ENCODE data around the gene ECE2. TPM values are rescaled to one million over a fixed set of nuclear protein-coding genes. Genes with fewer than 3 reads are reported as not detected.
A peak's percentile ranks its signal among the peaks of the same experiment; 100 is the strongest.

Gene ECE2
- total RNA-seq, 2 experiments from 2014 or later, result not detected

- ATAC-seq (no peak), DNase-seq (no peak)
- no peaks in the 10 kb centered on the region for H3K4me1 Mint-ChIP-seq
- peaks cover 10% of the 10 kb centered on the region for H3K27me3 Mint-ChIP-seq
- H3K9me3 Mint-ChIP-seq (ENCODE audit: low read depth), result no peaks in the 10 kb centered on the region
- CTCF ChIA-PET, result interaction anchor here (1.3 to 1.6 kb wide), 2 partner anchors 60 to 64 kb away, joined by 3 to 5 read pairs; no protein-coding TSS in a partner anchor
- H3K36me3 Mint-ChIP-seq, result no peaks in the 10 kb centered on the region
- no peak overlapping the region for H3K27ac Mint-ChIP-seq
- H3K4me3 Mint-ChIP-seq, result no peak overlapping the region
These were observed 16.1 kb downstream of the ECE2 start for GRCh38 chr3:184291738-184292445.

GRCh38 chr3:184295771-184296170 lies 19.9 kb downstream of the ECE2 start:
- DNase-seq (no peak), ATAC-seq (no peak)
- CTCF ChIA-PET, result interaction anchor here (1.6 kb wide), 1 partner anchor 46 kb away, joined by 3 read pairs; the partner anchor contains the start of gene EEF1AKMT4
- no peak overlapping the region for H3K27ac Mint-ChIP-seq
- no peak overlapping the region for H3K4me3 Mint-ChIP-seq
- H3K9me3 Mint-ChIP-seq (ENCODE audit: low read depth), result no peaks in the 10 kb centered on the region
- H3K4me1 Mint-ChIP-seq, result peaks cover 17% of the 10 kb centered on the region
- H3K27me3 Mint-ChIP-seq, result no peaks in the 10 kb centered on the region
- H3K36me3 Mint-ChIP-seq, result peaks cover 10% of the 10 kb centered on the region

- Mint-ChIP-seq H3K4me3 (no peak overlapping the region), H3K9me3 (ENCODE audit: low read depth) (no peaks in the 10 kb centered on the region), H3K4me1 (peaks cover 21% of the 10 kb centered on the region), H3K27me3 (no peaks in the 10 kb centered on the region), H3K36me3 (peaks cover 13% of the 10 kb centered on the region), H3K27ac (no peak overlapping the region)
- ATAC-seq (no peak), DNase-seq (no peak)
- CTCF ChIA-PET, result interaction anchor here (1.6 kb wide), 1 partner anchor 47 kb away, joined by 3 read pairs; the partner anchor contains the start of gene EEF1AKMT4
These were observed 20.8 kb downstream of the ECE2 start for GRCh38 chr3:184296616-184297015.

- Mint-ChIP-seq H3K27ac (peak within 1 kb of the TSS; percentile 86), H3K27me3 (no peaks in the 10 kb centered on the region), H3K4me1 (peaks cover 23% of the 10 kb centered on the region), H3K4me3 (peak within 1 kb of the TSS; percentile 91), H3K36me3 (peaks cover 35% of the 10 kb centered on the region), H3K9me3 (ENCODE audit: low read depth) (no peaks in the 10 kb centered on the region)
- CTCF ChIA-PET, result interaction anchor here (1.0 to 1.3 kb wide), 2 partner anchors 55 to 71 kb away, joined by 3 to 4 read pairs; no protein-coding TSS in a partner anchor
- ATAC-seq (peak; percentile 93), DNase-seq (peak; percentile 99)
These were observed 23.1 kb downstream of the ECE2 start, which contains the start of gene PSMD2 for GRCh38 chr3:184298759-184299487. PSMD2 (plus strand) TSS chr3:184299241; CDS start chr3:184299267, 26 bp downstream.

GRCh38 chr3:184299488-184300377 lies 23.9 kb downstream of the ECE2 start:
- no peaks in the 10 kb centered on the region for H3K27me3 Mint-ChIP-seq
- no peak for DNase-seq
- CTCF ChIA-PET, result interaction anchor here (1.0 to 1.3 kb wide), 2 partner anchors 12 to 54 kb away, joined by 3 to 5 read pairs; no protein-coding TSS in a partner anchor
- H3K36me3 Mint-ChIP-seq, result peaks cover 41% of the 10 kb centered on the region
- peaks cover 23% of the 10 kb centered on the region for H3K4me1 Mint-ChIP-seq
- no peaks in the 10 kb centered on the region for H3K9me3 Mint-ChIP-seq (ENCODE audit: low read depth)
- H3K4me3 Mint-ChIP-seq, result peak overlapping the region; percentile 91
- H3K27ac Mint-ChIP-seq, result peak overlapping the region; percentile 86
- ATAC-seq, result no peak

GRCh38 chr3:184300378-184300720 lies 24.5 kb downstream of the ECE2 start:
- CTCF ChIA-PET, result interaction anchor here (1.3 to 1.4 kb wide), 2 partner anchors 11 kb away, joined by 4 to 5 read pairs; no protein-coding TSS in a partner anchor
- peak overlapping the region; percentile 27 for H3K27ac Mint-ChIP-seq
- peaks cover 44% of the 10 kb centered on the region for H3K36me3 Mint-ChIP-seq
- H3K4me1 Mint-ChIP-seq, result peaks cover 23% of the 10 kb centered on the region
- no peaks in the 10 kb centered on the region for H3K9me3 Mint-ChIP-seq (ENCODE audit: low read depth)
- ATAC-seq, result no peak
- H3K27me3 Mint-ChIP-seq, result no peaks in the 10 kb centered on the region
- no peak for DNase-seq
- H3K4me3 Mint-ChIP-seq, result peak overlapping the region; percentile 91

- no peak for DNase-seq
- Mint-ChIP-seq H3K36me3 (peaks cover 72% of the 10 kb centered on the region), H3K27me3 (no peaks in the 10 kb centered on the region), H3K4me1 (peaks cover 8% of the 10 kb centered on the region), H3K27ac (no peak overlapping the region), H3K9me3 (ENCODE audit: low read depth) (no peaks in the 10 kb centered on the region), H3K4me3 (no peak overlapping the region)
- ATAC-seq, result peak; percentile 64
- CTCF ChIA-PET, result interaction anchor here (0.7 to 2.1 kb wide), 7 partner anchors 11 to 482 kb away, joined by 3 to 6 read pairs (median 3); partner anchors contain the start of gene EEF1AKMT4
These were observed 29.8 kb downstream of the ECE2 start for GRCh38 chr3:184305577-184305976.

GRCh38 chr3:184306341-184306972 lies 30.6 kb downstream of the ECE2 start:
- no peaks in the 10 kb centered on the region for H3K9me3 Mint-ChIP-seq (ENCODE audit: low read depth)
- no peak overlapping the region for H3K27ac Mint-ChIP-seq
- ATAC-seq, result no peak
- CTCF ChIA-PET, result interaction anchor here (0.8 to 2.1 kb wide), 6 partner anchors 10 to 123 kb away, joined by 3 to 6 read pairs (median 3); no protein-coding TSS in a partner anchor
- peaks cover 68% of the 10 kb centered on the region for H3K36me3 Mint-ChIP-seq
- no peak for DNase-seq
- H3K4me3 Mint-ChIP-seq, result no peak overlapping the region
- no peaks in the 10 kb centered on the region for H3K27me3 Mint-ChIP-seq
- peaks cover 3% of the 10 kb centered on the region for H3K4me1 Mint-ChIP-seq

GRCh38 chr3:184307915-184308314 lies 32.1 kb downstream of the ECE2 start:
- H3K36me3 Mint-ChIP-seq, result peaks cover 54% of the 10 kb centered on the region
- H3K27ac Mint-ChIP-seq, result no peak overlapping the region
- no peak overlapping the region for H3K4me3 Mint-ChIP-seq
- CTCF ChIA-PET, result no interaction called here
- DNase-seq, result no peak
- no peaks in the 10 kb centered on the region for H3K9me3 Mint-ChIP-seq (ENCODE audit: low read depth)
- no peaks in the 10 kb centered on the region for H3K27me3 Mint-ChIP-seq
- H3K4me1 Mint-ChIP-seq, result no peaks in the 10 kb centered on the region
- ATAC-seq, result no peak

- Mint-ChIP-seq H3K4me3 (no peak overlapping the region), H3K9me3 (ENCODE audit: low read depth) (no peaks in the 10 kb centered on the region)
- no peak for ATAC-seq
These were observed 32.9 kb downstream of the ECE2 start for GRCh38 chr3:184308744-184309143.

GRCh38 chr3:184311633-184312032 lies 35.8 kb downstream of the ECE2 start:
- H3K9me3 Mint-ChIP-seq (ENCODE audit: low read depth), result no peaks in the 10 kb centered on the region

More at GRCh38 chr3:184308744-184309143, 32.9 kb downstream of the ECE2 start:
- Mint-ChIP-seq H3K4me1 (no peaks in the 10 kb centered on the region), H3K36me3 (peaks cover 46% of the 10 kb centered on the region), H3K27ac (no peak overlapping the region), H3K27me3 (no peaks in the 10 kb centered on the region)
- DNase-seq, result no peak
- CTCF ChIA-PET, result no interaction called here

GRCh38 chr3:184314363-184314699 lies 38.5 kb downstream of the ECE2 start, which contains the start of gene EIF4G1:
EIF4G1 (plus strand) TSS chr3:184314606; CDS start chr3:184315797, 1,191 bp downstream.
- H3K27me3 Mint-ChIP-seq, result no peaks in the 10 kb centered on the region
- ATAC-seq (peak; percentile 87), DNase-seq (peak; percentile 94)
- peak within 1 kb of the TSS; percentile 87 for H3K27ac Mint-ChIP-seq
- H3K4me1 Mint-ChIP-seq, result peaks cover 28% of the 10 kb centered on the region
- H3K4me3 Mint-ChIP-seq, result peak within 1 kb of the TSS; percentile 86
- no peaks in the 10 kb centered on the region for H3K9me3 Mint-ChIP-seq (ENCODE audit: low read depth)
- peaks cover 24% of the 10 kb centered on the region for H3K36me3 Mint-ChIP-seq
- CTCF ChIA-PET, result no interaction called here

More at GRCh38 chr3:184311633-184312032, 35.8 kb downstream of the ECE2 start:
- no peak for DNase-seq
- CTCF ChIA-PET, result interaction anchor here (1.5 to 1.7 kb wide), 2 partner anchors 11 to 62 kb away, joined by 3 to 5 read pairs; no protein-coding TSS in a partner anchor
- peaks cover 9% of the 10 kb centered on the region for H3K4me1 Mint-ChIP-seq
- peaks cover 31% of the 10 kb centered on the region for H3K36me3 Mint-ChIP-seq
- no peak for ATAC-seq
- H3K27me3 Mint-ChIP-seq, result no peaks in the 10 kb centered on the region
- H3K27ac Mint-ChIP-seq, result no peak overlapping the region
- no peak overlapping the region for H3K4me3 Mint-ChIP-seq
